GM23338 (cell line): Measurements from ENCODE around the gene NF1. TPM values are rescaled to one million over a fixed set of nuclear protein-coding genes. Genes with fewer than 3 reads are reported as not detected.
A peak's percentile ranks its signal among the peaks of the same experiment; 100 is the strongest.

Experiments
- ATAC-seq: fragments of 200-7000 bp; cut with Tn5 transposase; 3 replicates; pipeline ENCODE4 v1.9.1; 2020
- DNase-seq: peaks from one replicate; pipeline ENCODE4 v3.0.0-alpha.2; 2015; ENCODE audit warnings: low spot score
- H2AFZ ChIP-seq: fragments of 200-600 bp; sonication (generic); 2 replicates; pipeline ENCODE4 v1.8.0; 2016; ENCODE audit warnings: antibody characterized with exemption, mild to moderate bottlenecking, moderate library complexity
- H3F3A ChIP-seq: fragments of 200-600 bp; sonication (generic); replicated peaks from 2 replicates; pipeline ENCODE4 v1.8.0; 2017; ENCODE audit warnings: antibody characterized with exemption, mixed run types, low read depth
- H3K27ac ChIP-seq: fragments of 200-600 bp; sonication (generic); 2 replicates; pipeline ENCODE4 v1.6.1; 2016; ENCODE audit warnings: low read depth
- H3K27me3 ChIP-seq: fragments of 200-600 bp; sonication (generic); 2 replicates; pipeline ENCODE4 v1.8.0; 2016; ENCODE audit warnings: mild to moderate bottlenecking, mixed run types, moderate library complexity; ENCODE audit not compliant: insufficient read depth
- H3K36me3 ChIP-seq: fragments of 200-600 bp; sonication (generic); 2 replicates; pipeline ENCODE4 v1.8.0; 2016; ENCODE audit warnings: mild to moderate bottlenecking; ENCODE audit not compliant: insufficient read depth
- H3K4me1 ChIP-seq: fragments of 200-600 bp; sonication (generic); 2 replicates; pipeline ENCODE4 v1.8.0; 2016; ENCODE audit warnings: mild to moderate bottlenecking, moderate library complexity; ENCODE audit not compliant: insufficient read depth
- H3K4me2 ChIP-seq: fragments of 200-600 bp; sonication (generic); 2 replicates; pipeline ENCODE4 v1.7.1; 2017; ENCODE audit warnings: mixed run types
- H3K4me3 ChIP-seq: fragments of 200-600 bp; sonication (generic); 2 replicates; pipeline ENCODE4 v1.6.1; 2016; ENCODE audit warnings: mixed run types
- H3K79me2 ChIP-seq: fragments of 200-600 bp; sonication (generic); replicated peaks from 2 replicates; pipeline ENCODE4 v1.8.0; 2017; ENCODE audit warnings: mild to moderate bottlenecking; ENCODE audit not compliant: insufficient read depth
- H3K9me2 ChIP-seq: fragments of 200-600 bp; sonication (generic); 2 replicates; pipeline ENCODE4 v1.8.0; 2017; ENCODE audit not compliant: insufficient read depth
- H4K20me1 ChIP-seq: fragments of 200-600 bp; sonication (generic); replicated peaks from 2 replicates; pipeline ENCODE4 v1.8.0; 2017; ENCODE audit warnings: mild to moderate bottlenecking; ENCODE audit not compliant: insufficient read depth
- H3K27ac Mint-ChIP-seq: 2 replicates; pipeline ENCODE4 v1.8.0; 2020; ENCODE audit warnings: inconsistent platforms, mild to moderate bottlenecking, moderate library complexity, mixed read lengths
- H3K27me3 Mint-ChIP-seq: 3 replicates; pipeline ENCODE4 v1.8.0; 2022; ENCODE audit warnings: low read depth, mild to moderate bottlenecking, moderate library complexity, mixed read lengths, inconsistent platforms; ENCODE audit not compliant: insufficient read depth, poor library complexity
- H3K36me3 Mint-ChIP-seq: 3 replicates; pipeline ENCODE4 v1.8.0; 2021; ENCODE audit warnings: low read depth, mild to moderate bottlenecking, inconsistent platforms, moderate library complexity, mixed read lengths
- H3K4me1 Mint-ChIP-seq: 3 replicates; pipeline ENCODE4 v1.8.0; 2020; ENCODE audit warnings: mild to moderate bottlenecking, inconsistent platforms, mixed read lengths
- H3K4me3 Mint-ChIP-seq: 3 replicates; pipeline ENCODE4 v1.8.0; 2021; ENCODE audit warnings: moderate library complexity, mild to moderate bottlenecking, inconsistent platforms, mixed read lengths
- H3K9me3 Mint-ChIP-seq: 3 replicates; pipeline ENCODE4 v1.8.0; 2020; ENCODE audit warnings: moderate library complexity, mild to moderate bottlenecking, inconsistent platforms, mixed read lengths
- ETS1 ChIP-seq: IDR thresholded peaks from 2 replicates; pipeline ENCODE4 v1.6.1; 2016; ENCODE audit warnings: antibody characterized with exemption
- NANOG ChIP-seq: IDR thresholded peaks from 2 replicates; pipeline ENCODE4 v1.6.1; 2016; ENCODE audit warnings: antibody characterized with exemption, borderline replicate concordance
- POLR2AphosphoS5 ChIP-seq: IDR thresholded peaks from 2 replicates; pipeline ENCODE4 v1.6.1; 2016; ENCODE audit warnings: antibody characterized with exemption, low read depth
- REST ChIP-seq: IDR thresholded peaks from one replicate; pipeline ENCODE4 v1.6.1; 2018; ENCODE audit warnings: antibody characterized with exemption; ENCODE audit not compliant: unreplicated experiment
- STAT1 ChIP-seq: IDR thresholded peaks from one replicate; pipeline ENCODE4 v1.6.1; 2016; ENCODE audit warnings: antibody characterized with exemption; ENCODE audit not compliant: unreplicated experiment
- ZNF114 ChIP-seq: fragments of 250-450 bp; sonication (Bioruptor Pico); IDR thresholded peaks from 2 replicates; pipeline ENCODE4 v1.5.0; 2020; ENCODE audit warnings: mild to moderate bottlenecking, moderate library complexity
- ZNF331 ChIP-seq: fragments of 250-450 bp; sonication (Bioruptor Pico); IDR thresholded peaks from 2 replicates; pipeline ENCODE4 v1.5.0; 2020; ENCODE audit warnings: low read depth, mild to moderate bottlenecking, moderate library complexity
- ZNF462 ChIP-seq: fragments of 250-450 bp; sonication (Bioruptor Pico); IDR thresholded peaks from 2 replicates; pipeline ENCODE4 v1.5.0; 2020; ENCODE audit warnings: mild to moderate bottlenecking, moderate library complexity
- polyA plus RNA-seq: library from polyadenylated mRNA; unstranded; fragments of >200 nt; fragmentation: Nextera tagmentation; extraction: Ambion mirVana; gene quantifications from 2 replicates; pipeline ENCODE4 v1.2.1, GENCODE V29; 2016
- total RNA-seq: library from RNA; depleted of rRNA; stranded (reverse); fragments of >200 nt; shearing (Covaris generic); gene quantifications from 2 replicates; pipeline ENCODE4 v1.2.3, GENCODE V29; 2014

NF1 gene
- total and polyA plus RNA-seq, 2 experiments from 2014 or later, result 16.3 to 49.7 TPM

GRCh38 chr17:31393749-31394146, 299.0 kb downstream of the NF1 start (continued):
- TF ChIP-seq ZNF462 (CRISPR knock-in tag), result no peak
- TF ChIP-seq POLR2AphosphoS5, result no peak
- no peak for TF ChIP-seq ZNF114 (CRISPR knock-in tag)
- TF ChIP-seq ETS1, result no peak
- no peak for TF ChIP-seq STAT1
- TF ChIP-seq NANOG, result no peak

GRCh38 chr17:31394544-31394943, 299.8 kb downstream of the NF1 start:
- Mint-ChIP-seq H3K9me3 (no peaks in the 10 kb centered on the region), H3K4me3 (no peak overlapping the region), H3K27ac (no peak overlapping the region)
- TF ChIP-seq REST (peak; percentile 92), NANOG (no peak), ZNF331 (CRISPR knock-in tag) (no peak), ZNF114 (CRISPR knock-in tag) (no peak), POLR2AphosphoS5 (no peak)

More at GRCh38 chr17:31394544-31394943, 299.8 kb downstream of the NF1 start:
- peaks cover 6% of the 10 kb centered on the region; the same call in 1 of the 2 replicates for H3K4me1 ChIP-seq
- peak; percentile 87 for DNase-seq
- peaks cover 31% of the 10 kb centered on the region for H3K27me3 ChIP-seq
- no peak overlapping the region for H3K4me3 ChIP-seq
- H4K20me1 ChIP-seq, result no peaks in the 10 kb centered on the region; the same call in 1 of the 2 replicates
- Mint-ChIP-seq H3K27me3 (peaks cover 34% of the 10 kb centered on the region), H3K36me3 (no peaks in the 10 kb centered on the region; the same call in 2 of the 3 replicates), H3K4me1 (peaks cover 9% of the 10 kb centered on the region)
- ATAC-seq, result peak; percentile 43
- H3F3A ChIP-seq, result peaks cover 9% of the 10 kb centered on the region; the same call in 1 of the 2 replicates
- H3K9me2 ChIP-seq, result no peaks in the 10 kb centered on the region
- no peaks in the 10 kb centered on the region for H3K36me3 ChIP-seq
- H2AFZ ChIP-seq, result no peak overlapping the region
- no peak overlapping the region for H3K27ac ChIP-seq
- no peaks in the 10 kb centered on the region for H3K79me2 ChIP-seq
- H3K4me2 ChIP-seq, result no peak overlapping the region
